H9 (cell line): ENCODE measurements around the gene PSG6. TPM values are rescaled to one million over a fixed set of nuclear protein-coding genes. Genes with fewer than 3 reads are reported as not detected.
"Not testable (repeated sequence)": the region's sequence is repeated elsewhere in the genome, so short reads cannot be mapped to it uniquely, and the experiment has no call there.

Source experiments
- DNase-seq: peaks from one replicate; pipeline ENCODE4 v3.0.0-alpha.2; 2017
- H2AFZ ChIP-seq: one replicate; pipeline ENCODE4 v1.6.1; 2013; ENCODE audit warnings: mild to moderate bottlenecking, low read length, control low read depth, moderate library complexity
- H2AK5ac ChIP-seq: 2 replicates; pipeline ENCODE4 v1.6.1; 2013; ENCODE audit warnings: low read length, control low read depth, mixed read lengths; ENCODE audit not compliant: insufficient read length
- H2BK120ac ChIP-seq: one replicate; pipeline ENCODE4 v1.6.1; 2013; ENCODE audit warnings: low read depth, mild to moderate bottlenecking, low read length, control low read depth, inconsistent platforms; ENCODE audit not compliant: poor library complexity, severe bottlenecking
- H2BK12ac ChIP-seq: 2 replicates; pipeline ENCODE4 v1.6.1; 2013; ENCODE audit warnings: low read length, control low read depth, mixed read lengths, low read depth; ENCODE audit not compliant: insufficient read length
- H2BK15ac ChIP-seq: 2 replicates; pipeline ENCODE4 v1.6.1; 2013; ENCODE audit warnings: low read depth, low read length, control low read depth
- H2BK20ac ChIP-seq: one replicate; pipeline ENCODE4 v1.6.1; 2013; ENCODE audit warnings: low read depth, mild to moderate bottlenecking, low read length, control low read depth, inconsistent platforms; ENCODE audit not compliant: poor library complexity, severe bottlenecking
- H2BK5ac ChIP-seq: 2 replicates; pipeline ENCODE4 v1.6.1; 2013; ENCODE audit warnings: low read length, control low read depth, mixed read lengths; ENCODE audit not compliant: insufficient read length
- H3K14ac ChIP-seq: 2 replicates; pipeline ENCODE4 v1.6.1; 2013; ENCODE audit warnings: low read length, control low read depth; ENCODE audit not compliant: insufficient read depth
- H3K18ac ChIP-seq: 2 replicates; pipeline ENCODE4 v1.6.1; 2013; ENCODE audit warnings: low read depth, mild to moderate bottlenecking, mixed read lengths, low read length, control low read depth; ENCODE audit not compliant: insufficient read length
- H3K23ac ChIP-seq: 2 replicates; pipeline ENCODE4 v1.6.1; 2013; ENCODE audit warnings: low read length, control low read depth, mixed read lengths, low read depth; ENCODE audit not compliant: insufficient read length
- H3K23me2 ChIP-seq: 2 replicates; pipeline ENCODE4 v1.6.1; 2013; ENCODE audit warnings: low read depth, mild to moderate bottlenecking, mixed read lengths, low read length, control low read depth; ENCODE audit not compliant: insufficient read length, poor library complexity, severe bottlenecking
- H3K27ac ChIP-seq: 2 replicates; pipeline ENCODE4 v1.5.1; 2013; ENCODE audit warnings: low read length, control low read depth, mixed read lengths, low read depth; ENCODE audit not compliant: insufficient read length
- H3K27me3 ChIP-seq: 2 replicates; pipeline ENCODE4 v1.6.1; 2013; ENCODE audit warnings: low read length, control low read depth, inconsistent platforms; ENCODE audit not compliant: insufficient read depth
- H3K4ac ChIP-seq: 2 replicates; pipeline ENCODE4 v1.6.1; 2013; ENCODE audit warnings: low read depth, mild to moderate bottlenecking, control low read depth, inconsistent platforms, low read length, moderate library complexity
- H3K4me1 ChIP-seq: 2 replicates; pipeline ENCODE4 v1.6.1; 2013; ENCODE audit warnings: low read length, control low read depth, inconsistent platforms; ENCODE audit not compliant: insufficient read depth
- H3K4me2 ChIP-seq: 2 replicates; pipeline ENCODE4 v1.6.1; 2013; ENCODE audit warnings: low read length, control low read depth, mixed read lengths; ENCODE audit not compliant: insufficient read length, insufficient read depth
- H3K56ac ChIP-seq: 2 replicates; pipeline ENCODE4 v1.6.1; 2013; ENCODE audit warnings: low read depth, mild to moderate bottlenecking, mixed read lengths, low read length, control low read depth; ENCODE audit not compliant: insufficient read length
- H3K79me1 ChIP-seq: 2 replicates; pipeline ENCODE4 v1.6.1; 2013; ENCODE audit warnings: low read depth, mild to moderate bottlenecking, moderate library complexity, low read length, control low read depth, inconsistent platforms; ENCODE audit not compliant: insufficient read depth, poor library complexity, severe bottlenecking
- H3K79me2 ChIP-seq: 2 replicates; pipeline ENCODE4 v1.6.1; 2013; ENCODE audit warnings: low read length, control low read depth, inconsistent platforms; ENCODE audit not compliant: insufficient read depth
- H3K9ac ChIP-seq: 2 replicates; pipeline ENCODE4 v1.6.1; 2013; ENCODE audit warnings: low read length, control low read depth, mixed read lengths; ENCODE audit not compliant: insufficient read length; ENCODE audit errors: extremely low read depth
- H3K9me3 ChIP-seq: one replicate; pipeline ENCODE4 v1.6.1; 2013; ENCODE audit warnings: low read depth, low read length, inconsistent platforms; ENCODE audit not compliant: control insufficient read depth
- H3T11ph ChIP-seq: one replicate; pipeline ENCODE4 v1.6.1; 2013; ENCODE audit warnings: mild to moderate bottlenecking, low read length, control low read depth, inconsistent platforms
- H4K20me1 ChIP-seq: one replicate; pipeline ENCODE4 v1.6.1; 2013; ENCODE audit not compliant: control insufficient read depth, insufficient read length, insufficient read depth
- H4K5ac ChIP-seq: 2 replicates; pipeline ENCODE4 v1.6.1; 2013; ENCODE audit warnings: low read depth, mild to moderate bottlenecking, mixed read lengths, low read length, control low read depth; ENCODE audit not compliant: insufficient read length
- H4K8ac ChIP-seq: replicated peaks from 2 replicates; pipeline ENCODE4 v1.6.1; 2013; ENCODE audit warnings: low read length, control low read depth, mixed read lengths, low read depth; ENCODE audit not compliant: insufficient read length
- H4K91ac ChIP-seq: 2 replicates; pipeline ENCODE4 v1.6.1; 2013; ENCODE audit warnings: low read depth, mild to moderate bottlenecking, moderate library complexity, mixed read lengths, low read length, control low read depth; ENCODE audit not compliant: insufficient read length
- H3K27ac Mint-ChIP-seq, 3 experiments: 2 replicates in 2 of 3; 3 replicates in 1 of 3; pipeline ENCODE4 v1.8.0; 2020 to 2021; ENCODE audit warnings: mixed read lengths in 3 of 3, mild to moderate bottlenecking in 1 of 3, moderate library complexity in 1 of 3
- H3K27me3 Mint-ChIP-seq: 2 replicates; pipeline ENCODE4 v1.8.0; 2021; ENCODE audit warnings: low read depth, mild to moderate bottlenecking, moderate library complexity, mixed read lengths
- H3K36me3 Mint-ChIP-seq, 3 experiments: 2 replicates in 2 of 3; 3 replicates in 1 of 3; pipeline ENCODE4 v1.8.0; 2020 to 2021; ENCODE audit warnings: low read depth in 3 of 3, mixed read lengths in 3 of 3; ENCODE audit not compliant: insufficient read depth in 1 of 3
- H3K4me1 Mint-ChIP-seq, 2 experiments: 2 replicates each; pipeline ENCODE4 v1.8.0; 2020; ENCODE audit warnings: mixed read lengths in 2 of 2
- H3K4me3 Mint-ChIP-seq, 2 experiments: 2 replicates in 1 of 2; 3 replicates in 1 of 2; pipeline ENCODE4 v1.8.0; 2020 to 2021; ENCODE audit warnings: mild to moderate bottlenecking in 2 of 2, mixed read lengths in 2 of 2, moderate library complexity in 1 of 2
- H3K9me3 Mint-ChIP-seq, 2 experiments: 2 replicates in 1 of 2; 3 replicates in 1 of 2; pipeline ENCODE4 v1.8.0; 2020; ENCODE audit warnings: mild to moderate bottlenecking in 2 of 2, mixed read lengths in 2 of 2, moderate library complexity in 1 of 2
- WGBS: extraction: QIAGEN DNeasy Blood & Tissue Kit; methylation state at CpG from one replicate; pipeline ENCODE4 v1.1.7; 2013; ENCODE audit warnings: missing lambda C conversion rate, low lambda C conversion rate, mixed read lengths; ENCODE audit not compliant: insufficient read length; ENCODE audit errors: extremely low coverage; 5-methylcytosine and 5-hydroxymethylcytosine counted together
- long read RNA-seq: library from polyadenylated mRNA; unstranded; transcript quantifications from one replicate; pipeline ENCODE4 v2.0.0, GENCODE V29; 2020
- total RNA-seq: library from RNA; stranded (reverse); gene quantifications from 2 replicates; pipeline ENCODE4 v1.2.1, GENCODE V29; 2021

The PSG6 gene
- total RNA-seq, result not detected in 2 replicates
- long read RNA-seq, result 0 reads

DNA sequence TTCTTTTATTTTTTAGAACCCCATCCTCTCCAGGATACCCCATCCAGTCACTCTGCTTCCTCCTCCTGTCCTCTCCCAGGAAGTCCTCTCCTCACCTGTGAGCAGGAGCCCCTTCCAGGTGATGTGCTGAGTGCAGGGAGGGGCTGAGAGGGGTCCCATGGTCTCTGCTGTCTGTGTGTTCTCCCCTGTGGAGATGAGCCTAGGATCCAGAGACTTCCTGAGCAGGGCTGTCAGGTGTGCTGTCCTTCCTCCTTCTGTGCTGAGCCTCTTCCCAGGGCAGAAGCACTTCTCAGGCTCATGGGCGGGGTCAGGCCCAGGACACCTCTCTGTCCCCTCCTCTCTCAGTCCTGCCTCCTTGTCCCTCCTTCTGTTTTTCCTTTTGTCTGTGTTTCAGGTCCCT is at the start of gene PSG6:
Gene PSG6, minus strand, starts transcription at position 261 of the 400 bp plus-strand sequence. Its CDS starts 102 bp downstream, at position 159.
- not testable (repeated sequence) for H3K23me2 ChIP-seq, H3K23ac ChIP-seq, H2BK120ac ChIP-seq, H2BK15ac ChIP-seq, H4K91ac ChIP-seq, H4K5ac ChIP-seq, H3K4me3 Mint-ChIP-seq, H3K79me1 ChIP-seq, H4K20me1 ChIP-seq, H3K4me1 Mint-ChIP-seq, H3K14ac ChIP-seq, DNase-seq, H3K4ac ChIP-seq, H3K27me3 ChIP-seq, H2BK20ac ChIP-seq, H4K8ac ChIP-seq, H3K18ac ChIP-seq, H3K4me2 ChIP-seq, H3K9ac ChIP-seq, H2AFZ ChIP-seq, H2BK5ac ChIP-seq, H3K27ac Mint-ChIP-seq, H3K27ac ChIP-seq, H3K56ac ChIP-seq, H3K79me2 ChIP-seq, H2BK12ac ChIP-seq, H3K27me3 Mint-ChIP-seq, H3K4me1 ChIP-seq, H2AK5ac ChIP-seq, H3T11ph ChIP-seq
- H3K9me3 ChIP-seq, result peaks cover 72% of the 10 kb centered on the region
- WGBS, result no CpG with 5 or more reads among the region's 1 CpG
- Mint-ChIP-seq H3K36me3 (peaks cover 16 to 29% (median 21%) of the 10 kb centered on the region in 3 experiments; a peak in 6 of 7 replicates), H3K9me3 (peaks cover 97 to 98% of the 10 kb centered on the region in 2 experiments)
